Stimulated activated CD4-positive, alpha-beta T cell treated with anti-CD3 and anti-CD28 coated beads, TNF-alpha, amount 100 ng/mL, for 24 hours (primary cell): ENCODE measurements around the gene PACRG.

Source experiments
- DNase-seq, 3 experiments: peaks; one replicate each; pipeline ENCODE4 v3.0.0-alpha.2; 2020; ENCODE audit warnings: low read depth in 3 of 3

PACRG gene

GRCh38 chr6:163241683-163242082, 513.9 kb downstream of the PACRG start:
- no peak for DNase-seq

GRCh38 chr6:163243083-163243482, 515.3 kb downstream of the PACRG start:
- DNase-seq: no peak

- no peak for DNase-seq
Measured at GRCh38 chr6:163243692-163244589, 516.2 kb downstream of the PACRG start.

- DNase-seq: no peak
Measured at GRCh38 chr6:163248051-163248450, 520.3 kb downstream of the PACRG start.

GRCh38 chr6:163249651-163250101, 521.9 kb downstream of the PACRG start:
- no peak for DNase-seq

GRCh38 chr6:163250116-163250515, 522.3 kb downstream of the PACRG start:
- DNase-seq: no peak

- no peak for DNase-seq
Measured at GRCh38 chr6:163252061-163252591, 524.4 kb downstream of the PACRG start.

- no peak for DNase-seq
Measured at GRCh38 chr6:163253556-163254213, 525.9 kb downstream of the PACRG start.

- no peak for DNase-seq
Measured at GRCh38 chr6:163254341-163254835, 526.6 kb downstream of the PACRG start.

- DNase-seq: no peak
Measured at GRCh38 chr6:163255265-163255664, 527.5 kb downstream of the PACRG start.

- DNase-seq: no peak
Measured at GRCh38 chr6:163259689-163260088, 531.9 kb downstream of the PACRG start.

- no peak for DNase-seq
Measured at GRCh38 chr6:163260111-163260895, 532.5 kb downstream of the PACRG start.

GRCh38 chr6:163260911-163261310, 533.1 kb downstream of the PACRG start:
- DNase-seq: no peak

GRCh38 chr6:163261361-163261760, 533.6 kb downstream of the PACRG start:
- no peak for DNase-seq

GRCh38 chr6:163262080-163262479, 534.3 kb downstream of the PACRG start:
- no peak for DNase-seq

GRCh38 chr6:163263196-163263595, 535.4 kb downstream of the PACRG start:
- no peak for DNase-seq

GRCh38 chr6:163263998-163264661, 536.4 kb downstream of the PACRG start:
- no peak for DNase-seq

- DNase-seq: no peak
Measured at GRCh38 chr6:163264662-163265035, 536.9 kb downstream of the PACRG start.

GRCh38 chr6:163281634-163282033, 553.9 kb downstream of the PACRG start:
- no peak for DNase-seq

GRCh38 chr6:163282672-163283071, 554.9 kb downstream of the PACRG start:
- no peak for DNase-seq

- DNase-seq: no peak
Measured at GRCh38 chr6:163284151-163284550, 556.4 kb downstream of the PACRG start.
